ENCODE data around the gene LPCAT1.
A peak's percentile ranks its signal among the peaks of the same experiment; 100 is the strongest.
"Not testable (repeated sequence)": the region's sequence is repeated elsewhere in the genome, so short reads cannot be mapped to it uniquely, and the experiment has no call there.

LPCAT1 gene

GRCh38 chr5:1440098-1440493, 83.7 kb downstream of the LPCAT1 start:
- DNase-seq, result no peak

- DNase-seq, result no peak
Observed at GRCh38 chr5:1439388-1440097, 84.2 kb downstream of the LPCAT1 start.

DNA sequence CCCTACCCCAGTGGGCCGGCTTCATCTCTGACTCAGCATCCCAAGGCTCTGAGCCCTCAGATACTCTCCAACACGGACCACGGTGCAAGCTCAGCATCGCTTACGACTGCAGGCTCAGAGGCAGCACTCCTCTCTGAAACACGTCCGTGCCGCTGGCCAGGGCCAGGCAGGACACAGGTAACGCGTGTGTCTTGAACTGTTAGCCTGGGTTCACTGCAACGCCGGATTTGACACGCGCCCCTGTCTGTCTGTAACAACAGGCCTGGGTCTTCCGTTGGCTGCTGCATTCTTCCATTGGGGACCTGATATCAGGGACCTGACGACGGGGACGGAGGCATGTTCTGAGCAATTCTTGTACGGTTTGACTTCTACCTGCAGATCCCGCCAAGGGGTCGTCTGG, 84.9 kb downstream of the LPCAT1 start:
- no peak for DNase-seq

DNA sequence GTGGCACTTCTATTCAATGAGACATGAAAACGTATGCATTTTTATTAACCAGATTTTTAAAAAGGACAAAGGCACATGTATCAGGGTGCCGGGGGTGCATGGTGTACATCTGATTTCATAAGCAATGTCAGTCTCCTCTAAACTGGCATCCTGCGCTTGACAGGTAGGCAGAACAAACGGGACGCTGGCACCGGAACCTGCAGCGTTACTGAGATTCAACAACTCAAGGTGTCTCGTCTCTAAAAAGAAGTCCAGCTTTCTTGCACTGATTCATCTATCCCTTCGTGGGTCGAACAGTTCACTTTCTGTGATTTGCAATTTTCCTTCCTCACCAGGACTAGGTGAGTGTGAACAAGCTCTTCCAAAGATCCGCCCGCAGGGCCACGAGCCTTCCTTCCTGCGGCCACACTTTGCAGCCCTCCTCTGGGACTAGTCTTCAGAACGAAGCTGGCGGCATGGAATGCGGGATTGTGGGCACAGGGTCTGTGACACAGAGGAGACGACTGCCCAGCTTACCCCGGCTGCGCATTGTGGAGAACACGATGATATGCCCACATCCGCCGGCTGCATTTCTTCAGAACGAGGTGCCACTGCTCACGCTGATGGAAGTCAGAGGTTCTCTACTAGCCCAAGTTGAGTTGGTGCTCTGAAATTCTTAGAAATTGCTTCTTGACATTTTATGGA, 85.7 kb downstream of the LPCAT1 start:
- no peak for DNase-seq

DNA sequence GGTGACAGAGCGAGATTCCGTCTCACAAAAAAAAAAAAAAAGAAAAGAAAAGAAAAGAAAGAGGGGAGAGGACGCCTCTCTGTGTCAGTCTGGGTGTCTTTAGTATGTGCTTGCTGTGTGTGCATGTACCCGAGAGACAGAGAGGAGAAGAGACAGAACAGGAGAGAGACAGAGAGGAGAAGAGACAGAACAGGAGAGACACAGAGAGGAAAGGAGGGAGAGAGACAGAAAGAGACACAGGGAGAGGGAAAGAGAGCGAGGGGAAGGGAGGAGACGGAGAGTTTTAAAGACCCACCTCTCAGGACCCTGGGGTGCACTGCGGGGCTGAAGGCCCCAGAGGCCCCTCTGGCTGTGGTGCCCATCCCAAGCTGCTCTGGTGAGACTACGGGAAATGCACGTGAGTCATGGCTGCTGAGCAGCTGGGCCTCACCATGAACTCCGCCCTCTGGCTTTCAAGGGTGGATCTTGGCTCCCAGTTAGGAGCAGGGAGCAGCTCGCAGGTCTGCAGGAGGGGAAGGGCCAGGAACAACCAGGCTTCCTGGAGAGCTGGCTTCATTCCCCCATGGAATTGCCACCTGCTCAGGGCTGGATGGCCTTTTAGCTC, 86.4 kb downstream of the LPCAT1 start:
- DNase-seq, result peak; percentile 52

- no peak for DNase-seq
Observed at GRCh38 chr5:1436681-1437080, 87.1 kb downstream of the LPCAT1 start.

DNA sequence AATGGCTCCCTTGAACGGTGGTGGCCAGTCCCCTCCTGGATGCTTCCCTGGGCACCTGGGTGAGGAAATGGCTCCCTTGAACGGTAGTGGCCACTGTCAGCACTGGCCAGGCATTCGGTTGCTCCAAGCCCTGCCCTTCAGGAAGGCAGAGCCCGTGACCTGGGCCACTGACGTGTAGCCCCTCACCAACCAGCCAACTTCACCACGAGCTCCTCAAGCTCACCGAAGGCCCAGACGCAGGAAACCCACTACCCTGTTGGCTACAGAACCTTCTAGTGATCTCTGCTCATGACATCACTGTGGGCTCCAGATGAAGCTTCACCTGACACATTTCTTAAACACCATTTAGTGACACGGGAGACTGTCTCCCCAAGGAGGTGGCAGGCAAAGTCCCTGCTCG, 87.7 kb downstream of the LPCAT1 start:
- no peak for DNase-seq

DNA sequence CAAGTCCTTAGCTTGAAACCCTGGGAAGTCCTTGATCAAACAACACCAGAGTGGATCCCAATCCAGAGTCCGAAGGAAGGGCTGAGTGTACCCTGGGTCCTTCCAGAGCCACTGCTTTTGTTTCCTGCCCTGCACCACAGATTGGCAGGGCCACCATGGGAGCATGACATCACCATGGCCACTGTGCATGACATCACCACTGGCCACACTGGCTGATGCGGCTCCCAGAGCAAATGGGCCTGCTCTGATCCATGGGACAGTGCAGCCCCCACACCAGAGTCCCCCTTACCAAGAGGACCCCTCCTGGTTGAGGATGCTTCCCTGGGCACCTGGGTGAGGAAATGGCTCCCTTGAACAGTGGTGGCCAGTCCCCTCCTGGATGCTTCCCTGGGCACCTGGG, 88.4 kb downstream of the LPCAT1 start:
- no peak for DNase-seq

- no peak for DNase-seq
Observed at GRCh38 chr5:1432296-1432695, 91.5 kb downstream of the LPCAT1 start.

DNA sequence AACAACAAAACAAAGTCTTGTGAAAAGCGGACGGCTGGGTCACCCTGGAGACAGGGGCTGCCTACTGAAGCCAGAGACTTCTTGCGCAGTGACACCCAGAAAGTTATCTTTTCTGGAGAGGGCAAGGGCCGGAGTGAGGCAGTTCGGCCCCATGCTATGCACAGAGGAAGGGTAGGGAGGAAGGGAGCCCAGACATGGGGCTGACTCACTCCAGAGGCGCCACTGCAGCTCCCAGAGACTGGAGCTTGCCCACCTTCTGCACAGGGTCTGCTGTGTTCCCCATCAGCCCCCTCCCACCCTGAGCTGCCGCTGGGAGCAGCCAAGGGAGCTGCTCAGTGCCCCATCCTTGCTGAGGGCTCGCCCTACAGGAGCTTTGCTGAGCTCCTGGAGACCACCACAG, 91.9 kb downstream of the LPCAT1 start:
- DNase-seq, result no peak

DNA sequence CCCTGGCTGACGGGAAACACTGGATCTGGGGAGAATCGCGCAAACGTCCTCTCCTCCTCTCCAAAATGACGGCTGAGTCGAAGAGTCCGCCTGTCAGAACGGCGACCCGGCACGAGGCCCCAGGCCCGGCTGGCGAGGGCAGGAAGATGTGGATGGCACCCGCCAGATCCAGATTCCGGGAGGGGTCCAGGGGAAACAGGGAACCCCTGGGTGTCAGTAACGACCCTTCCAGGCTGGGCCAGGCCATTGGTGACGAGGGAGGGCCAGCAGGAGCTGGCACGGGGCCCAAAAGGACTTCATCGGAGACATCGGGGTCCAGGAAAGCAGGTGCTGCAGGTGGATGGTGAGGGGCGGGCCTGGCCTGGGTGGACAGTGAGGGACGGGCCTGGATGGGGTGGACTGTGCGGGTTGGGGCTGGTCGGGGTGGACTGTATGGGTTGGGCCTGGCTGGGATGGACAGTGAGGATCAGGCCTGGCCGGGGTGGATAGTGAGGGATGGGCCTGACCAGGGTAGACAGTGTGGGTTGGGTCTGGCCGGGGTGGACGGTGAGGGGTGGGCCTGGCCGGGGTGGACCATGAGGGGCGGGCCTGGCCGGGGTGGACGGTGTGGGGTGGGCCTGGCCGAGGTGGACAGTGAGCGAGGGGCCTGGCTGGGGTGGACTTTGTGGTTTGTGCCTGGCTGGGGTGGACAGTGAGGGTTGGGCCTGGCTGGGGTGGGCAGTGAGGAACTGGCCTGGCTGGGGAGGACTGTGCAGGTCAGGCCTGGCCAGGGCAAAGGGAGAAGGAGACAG, 92.5 kb downstream of the LPCAT1 start:
- DNase-seq, result no peak

GRCh38 chr5:1430121-1430795, 93.5 kb downstream of the LPCAT1 start:
- DNase-seq, result no peak

GRCh38 chr5:1429496-1429895, 94.3 kb downstream of the LPCAT1 start:
- DNase-seq, result no peak

DNA sequence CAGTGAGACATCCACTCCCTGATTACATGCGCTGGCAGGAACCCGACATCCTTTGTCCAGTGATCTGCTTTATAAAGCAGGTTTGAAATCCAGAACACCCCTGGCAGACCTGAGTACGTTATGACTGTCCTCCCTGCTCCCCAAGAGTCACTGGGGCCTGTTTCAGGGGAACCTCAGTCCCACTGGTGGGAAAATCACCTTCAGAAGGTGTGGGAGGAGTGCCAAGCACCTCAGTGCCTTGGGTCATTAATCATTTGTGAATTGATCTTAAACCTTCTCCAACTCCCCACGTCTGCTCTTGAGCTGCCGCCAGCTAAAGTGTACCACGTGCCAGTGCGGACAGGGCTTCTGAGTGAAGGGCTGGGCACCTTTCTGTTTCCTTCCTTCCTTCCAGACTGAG, 94.7 kb downstream of the LPCAT1 start:
- no peak for DNase-seq

GRCh38 chr5:1428107-1428506, 95.7 kb downstream of the LPCAT1 start:
- DNase-seq, result no peak

DNA sequence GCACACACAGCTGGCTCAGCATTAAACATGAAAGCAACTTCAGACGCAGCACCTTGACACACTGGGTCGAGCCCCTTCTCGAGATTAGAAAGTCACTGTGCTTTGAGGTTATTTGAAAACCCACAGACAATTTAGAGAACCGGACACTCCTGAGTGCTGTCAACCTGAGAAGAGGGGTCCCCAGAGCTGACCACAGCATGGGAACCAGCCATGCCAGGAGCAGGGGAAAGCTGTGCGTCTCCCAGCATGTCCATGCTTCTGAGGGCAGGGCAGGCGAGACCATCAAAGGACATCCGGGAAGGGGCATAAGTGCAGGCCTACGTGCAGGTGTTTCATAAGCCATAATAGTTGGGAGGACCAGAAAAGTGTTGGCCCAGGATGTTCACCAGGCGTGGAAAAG, 99.0 kb downstream of the LPCAT1 start:
- no peak for DNase-seq

DNA sequence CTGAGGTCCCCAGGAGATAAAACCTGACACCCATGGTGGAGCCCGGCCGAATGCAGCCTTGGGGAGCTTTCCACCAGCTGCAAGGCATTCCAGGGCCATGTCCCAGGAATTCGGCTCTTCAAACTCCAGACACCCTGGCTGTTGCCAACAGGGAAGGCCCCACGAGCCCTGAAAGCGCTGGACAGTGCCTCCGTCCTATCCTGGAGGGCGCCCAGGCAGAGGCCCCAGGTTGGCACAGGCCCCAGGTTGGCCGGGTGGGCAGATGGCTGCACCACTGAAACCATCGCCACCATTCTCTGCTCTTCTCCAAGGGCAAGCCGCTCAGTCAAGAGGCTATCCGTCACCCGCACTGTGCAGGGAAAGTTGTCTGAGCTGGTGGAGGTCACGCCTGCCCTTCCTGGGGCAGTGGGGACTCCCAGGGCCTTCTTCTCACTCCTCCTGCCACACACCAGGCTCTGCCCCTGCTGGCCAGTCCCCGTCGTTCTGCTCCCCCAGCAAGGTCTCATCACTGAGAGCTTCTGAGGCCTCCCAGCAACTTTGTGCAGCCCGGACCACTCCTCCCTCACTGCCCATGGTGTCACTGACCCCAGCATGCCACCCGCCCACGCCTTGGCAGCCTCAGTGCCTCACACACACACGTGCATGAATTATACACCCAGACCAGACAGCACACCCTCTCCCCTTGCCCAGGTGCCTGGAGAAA, 99.7 kb downstream of the LPCAT1 start:
- no peak for DNase-seq

DNA sequence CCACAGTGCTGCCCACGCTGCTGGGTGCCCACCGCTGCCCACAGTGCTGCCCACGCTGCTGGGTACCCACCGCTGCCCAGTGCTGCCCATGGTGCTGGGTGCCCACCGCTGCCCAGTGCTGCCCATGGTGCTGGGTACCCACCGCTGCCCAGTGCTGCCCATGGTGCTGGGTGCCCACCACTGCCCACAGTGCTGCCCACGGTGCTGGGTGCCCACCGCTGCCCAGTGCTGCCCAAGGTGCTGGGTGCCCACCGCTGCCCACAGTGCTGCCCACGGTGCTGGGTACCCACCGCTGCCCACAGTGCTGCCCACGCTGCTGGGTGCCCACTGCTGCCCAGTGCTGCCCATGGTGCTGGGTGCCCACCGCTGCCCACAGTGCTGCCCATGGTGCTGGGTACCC, 101.2 kb downstream of the LPCAT1 start:
- not testable (repeated sequence) for DNase-seq

DNA sequence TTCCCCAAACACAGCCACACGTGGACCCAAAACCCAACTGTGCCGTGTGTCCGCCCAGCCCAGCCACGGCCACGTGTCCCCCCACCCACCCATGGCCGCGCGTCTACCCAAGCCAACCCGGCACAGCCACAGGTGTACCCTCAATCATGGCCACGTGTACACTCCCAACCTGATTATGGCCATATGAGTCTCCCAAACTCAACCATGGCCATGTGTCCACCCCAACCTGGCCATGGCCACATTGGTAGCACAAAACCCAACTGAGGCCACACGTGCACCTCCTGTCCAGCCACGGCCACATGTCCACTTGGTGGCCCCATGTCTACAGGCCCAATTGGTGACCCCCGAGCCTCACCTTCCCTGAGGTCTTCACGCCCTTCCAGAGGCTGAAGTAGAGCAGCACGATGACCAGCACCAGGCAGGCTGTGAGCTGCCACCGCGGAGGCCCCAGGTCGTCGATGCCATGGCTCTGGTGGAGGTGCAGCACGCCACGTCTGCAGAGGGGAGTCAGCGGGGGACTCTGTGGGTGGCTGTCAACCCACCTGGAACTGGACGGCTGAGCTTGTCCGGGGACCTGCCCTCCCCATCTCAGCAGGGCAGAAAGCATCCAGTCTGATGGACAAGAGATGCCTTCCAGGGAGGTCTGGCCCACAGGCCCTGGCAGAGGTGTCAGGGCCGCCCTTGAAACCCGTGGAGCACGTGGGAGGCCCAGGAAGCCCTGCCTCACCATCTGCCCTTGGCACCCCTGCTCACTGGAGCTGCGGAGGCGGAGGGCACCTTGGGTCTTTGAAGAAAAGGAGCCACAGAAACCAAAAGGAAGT, 102.0 kb downstream of the LPCAT1 start:
- DNase-seq, result no peak

GRCh38 chr5:1420211-1421195, 103.3 kb downstream of the LPCAT1 start:
- no peak for DNase-seq
